Fibroblast of pulmonary artery (primary cell): Measurements from ENCODE around the gene AOPEP.

Experiments used
- DNase-seq: peaks from one replicate; pipeline ENCODE4 v3.0.0-alpha.2; 2010; ENCODE audit warnings: low read depth
- H3K4me3 ChIP-seq: replicated peaks from 2 replicates; pipeline ENCODE4 v1.5.1; 2011; ENCODE audit warnings: low read depth, mild to moderate bottlenecking, control low read depth, low read length, moderate library complexity
- CTCF ChIP-seq: IDR thresholded peaks from 2 replicates; pipeline ENCODE4 v1.5.1; 2011; ENCODE audit warnings: mild to moderate bottlenecking, control low read depth, low read length, inconsistent platforms; ENCODE audit errors: missing control alignments

The AOPEP gene

GRCh38 chr9:94850540-94851434 is 124.3 kb downstream of the AOPEP start:
- DNase-seq: no peak
- H3K4me3 ChIP-seq: no peak overlapping the region
- TF ChIP-seq CTCF: no peak

- no peak for TF ChIP-seq CTCF
Measured at GRCh38 chr9:94851467-94851866, 125.0 kb downstream of the AOPEP start.

GRCh38 chr9:94851892-94852291 is 125.4 kb downstream of the AOPEP start:
- TF ChIP-seq CTCF: no peak
- no peak for DNase-seq
- H3K4me3 ChIP-seq: no peak overlapping the region

More at GRCh38 chr9:94851467-94851866, 125.0 kb downstream of the AOPEP start:
- no peak overlapping the region for H3K4me3 ChIP-seq
- no peak for DNase-seq

GRCh38 chr9:94852373-94852772 is 125.9 kb downstream of the AOPEP start:
- H3K4me3 ChIP-seq: no peak overlapping the region
- DNase-seq: no peak
- no peak for TF ChIP-seq CTCF

GRCh38 chr9:94853887-94854286 is 127.4 kb downstream of the AOPEP start:
- H3K4me3 ChIP-seq: no peak overlapping the region
- TF ChIP-seq CTCF: no peak
- DNase-seq: no peak

GRCh38 chr9:94855903-94856302 is 129.4 kb downstream of the AOPEP start:
- H3K4me3 ChIP-seq: no peak overlapping the region
- no peak for DNase-seq
- TF ChIP-seq CTCF: no peak

GRCh38 chr9:94857791-94858190 is 131.3 kb downstream of the AOPEP start:
- no peak for TF ChIP-seq CTCF
- DNase-seq: no peak
- no peak overlapping the region for H3K4me3 ChIP-seq
